T-helper 17 cell (primary cell): Measurements from ENCODE around the gene MTA3. TPM values are rescaled to one million over a fixed set of nuclear protein-coding genes. Genes with fewer than 3 reads are reported as not detected.

Source experiments
- ATAC-seq: fragments of 150-1000 bp; cut with Tn5 transposase; 2 replicates; pipeline ENCODE4 v1.10.0; 2021; ENCODE audit warnings: mild to moderate bottlenecking, moderate library complexity
- DNase-seq, 3 donors: peaks; one replicate each; pipeline versions ENCODE4 v3.0.0 to v3.0.0-alpha.2; 2020 to 2021
- H3K9me3 ChIP-seq: one replicate; pipeline ENCODE4 v1.7.0; 2013; ENCODE audit warnings: low read length, mild to moderate bottlenecking; ENCODE audit not compliant: control insufficient read depth, poor library complexity, severe bottlenecking
- H3K27ac Mint-ChIP-seq: one replicate; pipeline ENCODE4 v1.8.0; 2022; ENCODE audit warnings: mild to moderate bottlenecking, moderate library complexity, mixed read lengths
- H3K27me3 Mint-ChIP-seq: one replicate; pipeline ENCODE4 v1.8.0; 2022; ENCODE audit warnings: mixed read lengths
- H3K36me3 Mint-ChIP-seq: one replicate; pipeline ENCODE4 v1.8.0; 2022; ENCODE audit warnings: low read depth, mixed read lengths
- H3K4me1 Mint-ChIP-seq: one replicate; pipeline ENCODE4 v1.8.0; 2022; ENCODE audit warnings: mild to moderate bottlenecking, mixed read lengths
- H3K4me3 Mint-ChIP-seq: one replicate; pipeline ENCODE4 v1.8.0; 2022; ENCODE audit warnings: mild to moderate bottlenecking, moderate library complexity, mixed read lengths
- total RNA-seq, 4 donors: library from RNA in 2 of 4; stranded (reverse) in 2 of 4; gene quantifications; one replicate each; pipeline ENCODE4 v1.2.3 and lab custom pipeline; 2022 to 2026

MTA3 gene
- total RNA-seq, 2 donors from 2014 or later: 19.0 to 25.2 TPM

DNA sequence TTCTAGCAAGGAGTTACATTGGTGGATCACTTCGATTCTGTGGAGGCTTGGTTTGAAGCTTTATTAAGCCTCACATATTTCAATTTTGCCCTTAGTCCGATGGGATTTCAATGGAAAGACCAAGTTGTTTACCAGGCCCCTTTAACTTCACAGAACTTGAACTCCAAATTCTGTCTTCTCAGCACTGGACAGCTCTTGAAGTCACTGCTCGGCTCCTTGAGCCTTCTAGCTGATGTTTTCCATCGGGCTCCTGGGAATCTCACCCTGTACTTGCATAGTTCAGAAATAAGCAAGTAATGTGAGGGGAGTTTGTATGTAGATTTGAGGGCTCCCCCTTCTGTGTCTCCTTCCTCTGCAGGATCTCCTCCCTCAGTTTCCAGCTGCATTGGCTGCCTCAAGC is 180.4 kb downstream of the MTA3 start:
- H3K27me3 Mint-ChIP-seq: no peaks in the 10 kb centered on the region
- ATAC-seq (no peak), DNase-seq (no peak)
- no peak overlapping the region for H3K4me3 Mint-ChIP-seq
- H3K36me3 Mint-ChIP-seq: peaks cover 14% of the 10 kb centered on the region
- no peak overlapping the region for H3K27ac Mint-ChIP-seq
- peaks cover 18% of the 10 kb centered on the region for H3K4me1 Mint-ChIP-seq
- no peaks in the 10 kb centered on the region for H3K9me3 ChIP-seq

DNA sequence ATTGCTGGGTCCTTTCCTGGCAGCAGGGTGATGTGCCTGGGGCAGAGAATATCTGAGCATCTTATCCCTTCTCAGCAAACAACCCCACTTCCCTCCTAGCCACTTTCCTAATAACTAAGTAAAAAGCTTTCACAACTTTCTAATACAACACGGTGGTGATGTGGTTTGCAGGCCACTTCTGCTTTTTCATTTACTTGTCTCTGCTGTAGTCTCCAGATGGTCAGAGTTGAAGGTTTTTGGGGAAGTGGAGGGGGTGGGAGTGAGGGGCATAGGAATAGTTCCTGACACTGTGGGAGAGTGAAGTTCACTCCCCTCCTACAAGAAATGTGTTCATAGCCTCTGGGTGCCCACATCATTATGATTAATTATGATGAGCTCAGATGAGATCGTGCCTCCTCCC is 183.9 kb downstream of the MTA3 start:
- Mint-ChIP-seq H3K27ac (peak overlapping the region; percentile 37), H3K36me3 (peaks cover 14% of the 10 kb centered on the region), H3K27me3 (no peaks in the 10 kb centered on the region), H3K4me1 (peaks cover 16% of the 10 kb centered on the region), H3K4me3 (no peak overlapping the region)
- no peak for DNase-seq
- peak; percentile 59 for ATAC-seq
- H3K9me3 ChIP-seq: no peaks in the 10 kb centered on the region

DNA sequence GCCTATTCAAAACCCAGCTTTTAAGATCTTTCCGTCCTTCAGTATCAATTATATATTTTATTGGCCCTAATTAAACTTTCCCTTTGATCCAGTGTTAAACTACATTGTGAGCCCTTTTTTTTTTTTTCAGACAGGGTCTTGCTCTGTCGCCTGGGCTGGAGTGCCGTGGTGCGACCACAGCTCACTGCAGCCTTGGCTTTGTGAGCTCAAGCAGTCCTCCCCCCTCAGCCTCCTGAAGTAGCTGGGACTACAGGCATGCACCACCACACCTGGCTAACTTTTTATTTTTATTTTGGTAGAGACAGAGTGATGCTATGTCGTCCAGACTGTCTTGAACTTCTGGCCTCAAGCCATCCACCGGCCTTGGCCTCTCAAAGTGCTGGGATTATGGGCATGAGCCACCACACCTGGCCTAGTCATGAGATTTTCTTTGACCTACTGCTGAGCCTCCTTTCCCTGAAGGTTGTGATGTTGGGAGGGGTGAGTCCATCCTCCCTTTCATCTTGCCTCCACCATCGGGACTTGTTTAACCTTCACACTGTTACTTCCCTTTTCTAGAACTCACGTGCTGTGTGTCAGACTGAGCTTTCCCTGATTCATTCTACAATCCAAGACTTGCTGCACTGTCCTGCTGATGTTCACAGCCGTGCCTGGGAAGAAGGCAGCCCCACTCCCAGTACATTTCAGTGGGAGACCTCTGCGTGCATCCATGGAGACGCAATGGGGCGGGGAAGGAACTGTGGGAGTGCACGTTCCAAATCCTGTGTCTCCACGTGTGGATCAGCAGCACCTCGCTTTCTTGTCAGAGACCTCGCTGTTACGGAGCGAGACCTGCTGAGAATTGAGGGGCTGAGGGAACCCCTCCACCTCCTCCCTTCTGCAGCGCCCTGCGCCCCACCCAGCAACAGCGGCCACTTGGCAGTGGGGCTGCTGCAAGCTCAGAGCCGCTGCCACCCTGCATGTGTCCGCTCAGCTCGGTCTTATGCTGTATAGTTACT is 184.7 kb downstream of the MTA3 start:
- H3K27ac Mint-ChIP-seq: peak overlapping the region; percentile 37
- H3K4me3 Mint-ChIP-seq: no peak overlapping the region
- no peaks in the 10 kb centered on the region for H3K27me3 Mint-ChIP-seq
- H3K36me3 Mint-ChIP-seq: peaks cover 14% of the 10 kb centered on the region
- no peaks in the 10 kb centered on the region for H3K9me3 ChIP-seq
- ATAC-seq (no peak), DNase-seq (no peak)
- peaks cover 16% of the 10 kb centered on the region for H3K4me1 Mint-ChIP-seq

DNA sequence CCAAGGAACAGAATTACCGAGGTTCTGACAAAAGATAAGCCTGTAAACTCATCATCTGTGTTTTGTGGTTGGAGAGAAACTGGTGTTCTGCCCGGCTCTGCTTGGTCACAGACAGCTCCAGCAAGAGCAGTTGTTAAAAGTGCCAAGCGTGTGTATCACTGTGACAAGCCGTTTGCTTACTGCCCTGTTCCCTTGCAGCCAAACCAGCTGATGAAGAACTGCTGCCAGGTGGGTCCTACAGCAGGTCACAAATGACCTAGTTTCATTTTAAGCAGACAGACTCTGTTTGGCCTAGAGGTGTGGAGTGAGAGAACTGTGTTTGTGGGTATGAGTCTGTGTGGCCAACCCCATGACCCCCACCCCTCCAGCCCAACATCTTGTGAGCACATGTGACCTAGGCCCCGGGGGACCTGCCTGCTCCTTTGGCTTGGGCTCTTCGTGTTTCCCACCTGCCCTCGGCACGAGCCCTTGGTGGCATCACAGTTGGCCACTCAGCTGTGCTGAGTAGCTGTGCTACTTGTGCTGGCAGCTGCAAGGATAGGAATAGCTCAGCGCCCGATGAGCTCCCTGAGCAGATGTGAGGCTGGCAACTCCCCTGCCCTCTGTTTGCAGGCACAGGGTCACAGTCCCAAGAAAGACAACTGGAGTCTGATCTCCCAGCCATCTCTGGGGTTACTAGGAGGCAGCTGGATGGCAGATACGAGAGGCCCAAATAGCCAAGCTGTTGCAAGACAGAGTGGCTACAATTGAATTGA is 185.8 kb downstream of the MTA3 start:
- Mint-ChIP-seq H3K27me3 (no peaks in the 10 kb centered on the region), H3K4me1 (peaks cover 13% of the 10 kb centered on the region), H3K27ac (peak overlapping the region; percentile 37), H3K36me3 (peaks cover 15% of the 10 kb centered on the region), H3K4me3 (no peak overlapping the region)
- no peak for DNase-seq
- ATAC-seq: peak; percentile 50
- no peaks in the 10 kb centered on the region for H3K9me3 ChIP-seq

DNA sequence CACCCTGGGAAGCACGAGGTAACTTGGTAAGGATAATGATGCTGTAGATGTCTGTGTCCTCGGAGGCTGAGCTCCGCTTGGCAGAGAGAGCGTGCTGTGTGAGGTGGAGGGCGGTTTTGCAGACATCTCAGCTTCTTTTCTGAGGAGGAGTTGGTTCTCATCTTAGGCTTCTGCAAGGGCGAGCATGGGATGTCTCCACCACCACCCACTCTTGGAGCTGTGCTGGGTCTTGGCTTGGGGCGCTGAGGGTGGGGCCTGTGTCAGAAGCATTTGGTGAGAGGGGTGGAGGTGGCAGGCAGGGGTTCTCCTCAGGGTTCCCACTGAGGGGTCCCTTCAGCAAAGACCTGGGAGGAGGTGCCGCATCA is 186.3 kb downstream of the MTA3 start:
- DNase-seq: no peak
- no peak overlapping the region for H3K27ac Mint-ChIP-seq
- H3K27me3 Mint-ChIP-seq: no peaks in the 10 kb centered on the region
- H3K4me3 Mint-ChIP-seq: no peak overlapping the region
- peaks cover 17% of the 10 kb centered on the region for H3K36me3 Mint-ChIP-seq
- H3K4me1 Mint-ChIP-seq: peaks cover 12% of the 10 kb centered on the region
- ATAC-seq: no peak
- H3K9me3 ChIP-seq: no peaks in the 10 kb centered on the region

DNA sequence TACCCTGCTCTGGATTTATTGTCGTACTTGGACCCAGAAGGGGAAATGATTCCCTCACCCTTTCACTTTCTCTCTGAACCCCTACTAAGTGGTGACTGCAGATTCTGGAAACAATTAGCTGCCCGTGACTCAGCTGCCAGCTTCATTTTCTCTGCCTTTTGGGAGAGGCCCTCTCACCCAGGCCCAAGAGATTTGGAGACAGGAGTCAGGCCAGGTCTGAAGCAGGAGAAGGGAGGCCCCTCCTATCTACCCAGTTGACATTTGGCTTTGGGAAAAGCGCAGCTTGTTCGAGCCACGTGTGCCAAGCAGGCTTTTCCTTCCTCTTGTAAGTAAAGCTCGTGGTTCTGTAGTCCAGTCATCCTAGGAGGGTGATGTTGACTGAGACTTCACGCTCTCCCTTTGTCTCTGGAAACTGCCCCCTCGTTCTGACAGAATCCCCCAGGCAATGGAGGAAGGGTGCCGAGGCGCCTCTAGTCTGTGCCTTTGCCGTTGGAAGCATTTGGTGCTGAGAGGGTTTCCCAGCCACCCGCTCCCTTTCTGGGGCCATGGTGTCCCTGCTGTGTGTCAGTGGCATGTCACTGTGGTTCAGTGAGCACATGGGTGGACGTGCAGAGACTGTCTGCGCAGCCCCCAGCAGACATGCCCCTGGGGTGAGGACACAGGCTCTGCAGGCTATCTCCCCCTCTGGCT is 186.9 kb downstream of the MTA3 start:
- no peaks in the 10 kb centered on the region for H3K9me3 ChIP-seq
- Mint-ChIP-seq H3K27me3 (no peaks in the 10 kb centered on the region), H3K27ac (no peak overlapping the region), H3K36me3 (peaks cover 20% of the 10 kb centered on the region), H3K4me3 (peak overlapping the region; percentile 19), H3K4me1 (peaks cover 14% of the 10 kb centered on the region)
- no peak for ATAC-seq
- no peak for DNase-seq

DNA sequence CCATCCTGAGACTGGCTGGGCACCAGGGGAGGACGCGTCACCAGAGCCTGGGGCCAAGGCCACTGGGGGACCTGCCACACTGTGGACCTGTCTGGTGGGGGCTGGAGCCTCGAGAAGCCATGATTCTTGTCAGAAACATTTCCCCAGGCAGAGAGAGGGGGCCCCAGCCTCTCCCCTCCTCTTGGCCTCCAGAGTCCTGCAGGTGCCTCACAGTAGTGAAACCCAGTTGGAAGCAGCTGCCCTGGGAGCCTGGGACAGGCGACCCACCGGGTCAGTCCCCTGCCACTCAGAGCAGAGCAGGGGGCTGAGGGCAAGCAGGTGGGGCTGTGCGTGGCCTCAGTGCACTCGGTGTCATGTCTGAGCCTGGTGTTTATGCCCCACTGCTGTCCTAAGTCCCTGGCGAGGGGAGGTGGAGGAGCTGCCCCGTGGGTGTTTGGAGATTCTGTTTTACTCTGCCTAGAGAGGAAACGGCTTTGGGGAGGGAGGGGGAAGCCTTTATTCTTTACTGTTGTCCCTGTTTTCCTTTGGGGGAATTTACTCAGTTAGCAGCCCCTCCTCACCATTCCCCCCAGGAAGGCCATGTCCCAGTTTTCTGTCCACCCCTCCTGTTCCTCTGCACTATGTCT is 187.8 kb downstream of the MTA3 start:
- Mint-ChIP-seq H3K36me3 (peaks cover 19% of the 10 kb centered on the region), H3K27me3 (no peaks in the 10 kb centered on the region), H3K4me1 (peaks cover 9% of the 10 kb centered on the region), H3K4me3 (no peak overlapping the region), H3K27ac (no peak overlapping the region)
- no peaks in the 10 kb centered on the region for H3K9me3 ChIP-seq
- ATAC-seq: no peak
- DNase-seq: no peak

DNA sequence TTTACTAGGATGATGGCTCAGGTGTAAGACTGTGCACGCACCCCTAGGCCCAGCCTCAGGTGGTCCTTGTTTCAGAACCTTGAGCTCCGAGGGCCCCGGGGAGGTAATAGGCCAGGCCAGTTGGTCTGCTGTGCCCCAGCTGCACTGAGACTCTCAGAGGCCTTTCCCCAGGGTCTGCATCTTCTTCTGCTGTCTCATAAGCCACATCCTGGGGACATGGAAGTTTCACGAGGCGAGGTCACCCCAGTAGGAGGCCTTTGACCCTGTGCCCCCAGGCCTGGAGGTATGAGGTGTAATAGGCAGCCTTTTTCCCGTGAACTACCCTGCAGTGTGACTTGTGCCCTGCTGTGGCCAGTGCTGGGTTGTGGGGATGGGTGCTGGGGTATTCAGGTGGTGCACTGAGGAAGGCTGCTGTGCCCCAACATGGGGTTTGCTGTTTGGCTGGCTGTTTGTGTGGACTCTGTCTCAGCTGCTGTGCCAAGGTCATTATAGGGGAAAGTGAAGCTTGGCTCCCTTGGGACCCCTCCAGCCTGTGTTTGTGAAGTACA is 188.6 kb downstream of the MTA3 start:
- H3K9me3 ChIP-seq: no peaks in the 10 kb centered on the region
- DNase-seq: no peak
- H3K4me3 Mint-ChIP-seq: no peak overlapping the region
- H3K36me3 Mint-ChIP-seq: peaks cover 16% of the 10 kb centered on the region
- no peak overlapping the region for H3K27ac Mint-ChIP-seq
- ATAC-seq: no peak
- H3K4me1 Mint-ChIP-seq: peaks cover 6% of the 10 kb centered on the region
- H3K27me3 Mint-ChIP-seq: no peaks in the 10 kb centered on the region

DNA sequence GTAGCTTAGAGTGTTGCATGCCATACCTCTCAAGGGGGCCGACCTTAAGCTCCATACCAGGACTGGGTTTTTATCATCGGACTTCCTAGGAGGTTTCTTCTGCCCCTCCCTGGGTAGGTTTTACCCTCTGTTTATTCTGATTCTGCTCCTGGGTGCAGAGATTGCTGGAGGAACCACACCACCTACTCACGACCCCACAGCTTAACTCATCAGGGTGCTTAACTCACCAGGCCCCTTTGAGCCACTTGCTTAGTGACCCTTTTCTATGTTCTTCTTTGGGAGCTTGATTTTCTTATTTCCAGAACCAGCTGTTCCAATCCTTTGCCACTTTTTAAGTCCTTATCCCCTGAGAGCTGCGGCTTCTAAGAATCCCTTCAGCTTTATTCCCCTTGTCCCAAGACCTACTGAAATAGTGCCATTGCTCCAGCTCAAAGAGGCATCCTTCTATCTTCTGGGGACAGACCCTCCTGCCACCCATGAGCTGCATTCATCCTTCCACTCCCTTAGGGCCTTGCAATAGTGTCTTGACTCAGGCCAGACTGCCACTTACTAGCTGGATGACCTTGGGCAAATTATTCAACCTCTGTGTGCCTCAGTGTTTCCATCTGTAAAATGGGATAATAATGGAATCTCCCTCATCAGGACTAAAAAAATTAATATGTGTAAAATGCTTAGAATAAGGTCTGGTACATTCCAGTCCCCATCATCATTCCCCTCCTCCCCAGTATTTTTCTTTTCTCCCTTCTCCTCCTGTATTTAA is 189.7 kb downstream of the MTA3 start:
- Mint-ChIP-seq H3K27me3 (no peaks in the 10 kb centered on the region), H3K4me3 (no peak overlapping the region), H3K36me3 (peaks cover 16% of the 10 kb centered on the region), H3K27ac (no peak overlapping the region), H3K4me1 (peaks cover 6% of the 10 kb centered on the region)
- no peaks in the 10 kb centered on the region for H3K9me3 ChIP-seq
- ATAC-seq: no peak
- DNase-seq: no peak

DNA sequence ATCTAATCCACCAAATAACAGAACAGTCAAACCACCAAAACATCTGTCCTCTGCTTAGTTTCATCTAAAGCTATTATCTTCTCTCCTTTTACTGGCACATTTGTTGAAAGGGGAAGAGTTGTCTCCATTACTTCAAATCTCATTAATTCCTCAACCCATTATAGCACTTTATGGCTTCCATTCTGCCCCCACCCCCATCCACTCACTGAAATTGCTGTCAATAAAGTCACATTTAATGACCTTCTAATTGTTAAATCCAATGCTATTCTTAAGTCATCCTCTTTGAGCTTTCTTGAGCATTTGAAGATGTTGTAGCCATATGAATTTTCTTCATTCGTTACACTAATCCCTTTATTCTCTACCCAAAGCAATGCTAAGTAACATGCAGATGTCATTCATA is 190.3 kb downstream of the MTA3 start:
- no peaks in the 10 kb centered on the region for H3K27me3 Mint-ChIP-seq
- H3K4me3 Mint-ChIP-seq: no peak overlapping the region
- peaks cover 7% of the 10 kb centered on the region for H3K4me1 Mint-ChIP-seq
- DNase-seq: no peak
- H3K9me3 ChIP-seq: no peaks in the 10 kb centered on the region
- no peak overlapping the region for H3K27ac Mint-ChIP-seq
- no peak for ATAC-seq
- H3K36me3 Mint-ChIP-seq: peaks cover 15% of the 10 kb centered on the region

DNA sequence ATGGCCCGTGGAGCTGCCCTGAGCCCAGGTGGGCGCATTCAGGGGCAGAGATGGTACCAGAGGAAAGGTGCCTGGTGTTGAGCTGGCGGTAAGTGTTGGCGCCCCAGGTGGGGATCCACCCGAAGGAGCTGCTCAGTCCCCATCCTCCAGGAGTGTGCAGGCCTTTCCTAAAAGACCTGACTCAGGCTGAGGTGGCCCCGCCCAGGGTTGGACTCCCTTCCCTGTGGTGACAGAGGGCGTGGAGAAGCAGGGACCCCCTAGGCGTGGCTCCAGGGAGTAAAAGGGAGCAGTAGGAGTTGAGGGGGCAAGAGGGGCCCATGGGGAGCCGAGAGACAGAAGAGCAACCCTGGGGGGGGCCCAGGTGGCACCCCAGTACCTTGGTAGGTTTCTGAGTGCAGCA is 193.1 kb downstream of the MTA3 start:
- ATAC-seq: no peak
- H3K4me3 Mint-ChIP-seq: no peak overlapping the region
- no peak overlapping the region for H3K27ac Mint-ChIP-seq
- H3K4me1 Mint-ChIP-seq: peaks cover 8% of the 10 kb centered on the region
- no peak for DNase-seq
- H3K27me3 Mint-ChIP-seq: no peaks in the 10 kb centered on the region
- H3K9me3 ChIP-seq: no peaks in the 10 kb centered on the region
- H3K36me3 Mint-ChIP-seq: peaks cover 15% of the 10 kb centered on the region

DNA sequence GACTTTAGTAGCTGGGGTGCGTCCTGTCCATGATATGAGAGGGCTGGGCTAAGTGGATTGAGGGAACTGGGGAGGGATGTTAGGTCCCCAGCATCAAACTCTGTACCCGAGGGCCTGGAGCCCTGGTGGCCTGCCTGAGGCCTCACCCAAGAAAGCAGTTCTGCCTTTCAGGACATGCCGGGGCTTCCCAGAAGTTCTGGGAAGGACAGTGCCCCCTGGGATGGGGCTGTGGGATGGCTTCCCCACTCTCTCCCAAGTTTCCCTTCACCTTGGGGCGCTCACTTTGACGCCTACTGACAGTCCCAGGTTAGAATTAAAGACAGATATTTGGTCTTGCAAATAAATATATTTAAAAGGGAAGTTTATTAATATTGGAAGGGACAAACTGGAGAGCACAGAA is 193.7 kb downstream of the MTA3 start:
- no peak overlapping the region for H3K4me3 Mint-ChIP-seq
- H3K27me3 Mint-ChIP-seq: no peaks in the 10 kb centered on the region

More for the DNA sequence above, 193.7 kb downstream of the MTA3 start:
- H3K27ac Mint-ChIP-seq: no peak overlapping the region
- DNase-seq (no peak), ATAC-seq (no peak)
- peaks cover 15% of the 10 kb centered on the region for H3K36me3 Mint-ChIP-seq
- H3K4me1 Mint-ChIP-seq: peaks cover 8% of the 10 kb centered on the region
- no peaks in the 10 kb centered on the region for H3K9me3 ChIP-seq
